Endothelial cell (in vitro differentiated cells): ENCODE data around the gene STIM2. TPM values are rescaled to one million over a fixed set of nuclear protein-coding genes. Genes with fewer than 3 reads are reported as not detected.
"Not testable (repeated sequence)": the region's sequence is repeated elsewhere in the genome, so short reads cannot be mapped to it uniquely, and the experiment has no call there.

Experiments
- DNase-seq: peaks from one replicate; pipeline ENCODE4 v3.0.0; 2021; ENCODE audit warnings: low spot score
- H3K27ac Mint-ChIP-seq: one replicate; pipeline ENCODE4 v1.8.0; 2021; ENCODE audit warnings: mixed read lengths, inconsistent platforms; ENCODE audit not compliant: unreplicated experiment
- H3K27me3 Mint-ChIP-seq: one replicate; pipeline ENCODE4 v1.8.0; 2021; ENCODE audit warnings: mild to moderate bottlenecking, moderate library complexity, mixed read lengths, inconsistent platforms; ENCODE audit not compliant: unreplicated experiment
- H3K36me3 Mint-ChIP-seq: one replicate; pipeline ENCODE4 v1.8.0; 2021; ENCODE audit warnings: mild to moderate bottlenecking, low read depth, mixed read lengths, inconsistent platforms; ENCODE audit not compliant: unreplicated experiment
- H3K4me1 Mint-ChIP-seq: one replicate; pipeline ENCODE4 v1.8.0; 2021; ENCODE audit warnings: mild to moderate bottlenecking, mixed read lengths, inconsistent platforms; ENCODE audit not compliant: unreplicated experiment
- H3K4me3 Mint-ChIP-seq: one replicate; pipeline ENCODE4 v1.8.0; 2021; ENCODE audit warnings: mild to moderate bottlenecking, mixed read lengths, inconsistent platforms; ENCODE audit not compliant: unreplicated experiment
- H3K9me3 Mint-ChIP-seq: one replicate; pipeline ENCODE4 v1.8.0; 2021; ENCODE audit warnings: mixed read lengths, inconsistent platforms; ENCODE audit not compliant: unreplicated experiment
- CTCF ChIP-seq: fragments of 200-600 bp; sonication (generic); IDR thresholded peaks from one replicate; pipeline ENCODE4 v1.5.0; 2021; ENCODE audit warnings: antibody characterized with exemption; ENCODE audit not compliant: unreplicated experiment
- total RNA-seq: library from RNA; stranded (reverse); fragmentation: NEBNext Ultra II Directional; extraction: Animal tissue kit (Norgen Biotek cat#: 25700); gene quantifications from one replicate; pipeline ENCODE4 v1.2.1, GENCODE V29; 2021; ENCODE audit not compliant: unreplicated experiment

The STIM2 gene
- total RNA-seq, 1 donor from 2014 or later, result 65.7 TPM

GRCh38 chr4:26821677-26822503 lies 38.8 kb upstream of the STIM2 start:
- Mint-ChIP-seq H3K27ac (peak overlapping the region; percentile 39), H3K36me3 (peaks cover 6% of the 10 kb centered on the region), H3K27me3 (peaks cover 4% of the 10 kb centered on the region), H3K9me3 (peaks cover 8% of the 10 kb centered on the region), H3K4me3 (no peak overlapping the region), H3K4me1 (peaks cover 19% of the 10 kb centered on the region)
- no peak for DNase-seq
- TF ChIP-seq CTCF, result no peak

GRCh38 chr4:26822546-26822945 lies 38.1 kb upstream of the STIM2 start:
- no peak for TF ChIP-seq CTCF
- H3K27ac Mint-ChIP-seq, result no peak overlapping the region
- no peak overlapping the region for H3K4me3 Mint-ChIP-seq
- DNase-seq, result no peak
- H3K9me3 Mint-ChIP-seq, result peaks cover 8% of the 10 kb centered on the region
- peaks cover 19% of the 10 kb centered on the region for H3K4me1 Mint-ChIP-seq
- H3K36me3 Mint-ChIP-seq, result peaks cover 6% of the 10 kb centered on the region
- peaks cover 4% of the 10 kb centered on the region for H3K27me3 Mint-ChIP-seq

GRCh38 chr4:26822974-26823373 lies 37.7 kb upstream of the STIM2 start:
- not testable (repeated sequence) for H3K4me3 Mint-ChIP-seq, H3K9me3 Mint-ChIP-seq, H3K27ac Mint-ChIP-seq, DNase-seq, H3K36me3 Mint-ChIP-seq, H3K27me3 Mint-ChIP-seq
- peaks cover 19% of the 10 kb centered on the region for H3K4me1 Mint-ChIP-seq

- TF ChIP-seq CTCF, result no peak
- Mint-ChIP-seq H3K27ac (no peak overlapping the region), H3K27me3 (peaks cover 4% of the 10 kb centered on the region), H3K36me3 (peaks cover 6% of the 10 kb centered on the region), H3K4me1 (peaks cover 19% of the 10 kb centered on the region), H3K9me3 (peaks cover 8% of the 10 kb centered on the region), H3K4me3 (no peak overlapping the region)
- DNase-seq, result no peak
These were observed 37.1 kb upstream of the STIM2 start for GRCh38 chr4:26823583-26823982.

GRCh38 chr4:26824667-26825066 lies 36.0 kb upstream of the STIM2 start:
- H3K4me1 Mint-ChIP-seq, result peaks cover 19% of the 10 kb centered on the region

More at GRCh38 chr4:26824667-26825066, 36.0 kb upstream of the STIM2 start:
- H3K27me3 Mint-ChIP-seq, result peaks cover 4% of the 10 kb centered on the region
- no peak overlapping the region for H3K27ac Mint-ChIP-seq
- no peak for DNase-seq
- peaks cover 8% of the 10 kb centered on the region for H3K9me3 Mint-ChIP-seq
- peaks cover 6% of the 10 kb centered on the region for H3K36me3 Mint-ChIP-seq
- H3K4me3 Mint-ChIP-seq, result no peak overlapping the region
- no peak for TF ChIP-seq CTCF
